Subcutaneous adipose tissue (tissue), 4 donors: Measurements from ENCODE around the gene ATIC. TPM values are rescaled to one million over a fixed set of nuclear protein-coding genes. Genes with fewer than 3 reads are reported as not detected.

ENCODE experiments used
- CTCF ChIP-seq: fragments of 450-650 bp; IDR thresholded peaks from one replicate; pipeline ENCODE4 v1.5.1; 2016; ENCODE audit warnings: low read depth, mild to moderate bottlenecking, control low read depth, antibody characterized with exemption, moderate library complexity
- total RNA-seq, 4 donors: library from RNA; depleted of rRNA; stranded (reverse); fragments of >200 nt; gene quantifications; one replicate each; pipeline ENCODE4 v1.1.0, GENCODE V29; 2016

ATIC gene
- total RNA-seq, 4 donors from 2014 or later, result 33.5 to 71.9 (median 55.2) TPM

GRCh38 chr2:215356334-215356947 lies 44.6 kb downstream of the ATIC start:
- TF ChIP-seq CTCF, result no peak

- TF ChIP-seq CTCF, result no peak
Observed at GRCh38 chr2:215356948-215357461, 45.1 kb downstream of the ATIC start.

- no peak for TF ChIP-seq CTCF
Observed at GRCh38 chr2:215357660-215358059, 45.8 kb downstream of the ATIC start.

- no peak for TF ChIP-seq CTCF
Observed at GRCh38 chr2:215358312-215358845, 46.5 kb downstream of the ATIC start.

- TF ChIP-seq CTCF, result no peak
Observed at GRCh38 chr2:215358891-215359575, 47.2 kb downstream of the ATIC start.

GRCh38 chr2:215359576-215359922 lies 47.7 kb downstream of the ATIC start:
- TF ChIP-seq CTCF, result no peak

- TF ChIP-seq CTCF, result no peak
Observed at GRCh38 chr2:215360596-215360995, 48.7 kb downstream of the ATIC start.
